ENCODE measurements around the gene CMBL.
"Not testable (repeated sequence)": the region's sequence is repeated elsewhere in the genome, so short reads cannot be mapped to it uniquely, and the experiment has no call there.

The CMBL gene

DNA sequence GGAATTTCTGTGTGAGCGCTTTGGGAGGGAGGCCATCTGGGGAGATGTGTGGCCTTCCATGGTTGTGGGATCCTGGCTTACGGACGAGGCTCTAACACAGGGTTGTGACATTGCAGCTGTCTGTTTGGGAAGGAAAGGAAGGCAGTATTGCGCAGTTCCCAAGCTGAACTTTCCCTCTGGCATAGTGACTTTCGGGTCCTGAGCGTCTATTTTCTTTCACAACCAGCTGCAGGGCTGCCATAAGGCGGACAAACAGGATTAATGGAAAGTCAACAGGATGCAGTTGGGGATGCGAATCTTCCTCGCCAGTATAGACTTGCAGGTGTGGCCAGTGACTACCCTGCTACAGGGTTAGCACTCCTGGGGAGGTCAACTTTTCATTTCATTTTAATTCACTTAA is 31.7 kb downstream of the CMBL start:
- Histone ChIP-seq H3K4me3 (ENCODE audit: low read length) (no peak overlapping the region), H3K9ac (ENCODE audit: low read length) (no peak overlapping the region), H3K4me1 (ENCODE audit: control insufficient read depth, low read depth, low read length) (peaks cover 13% of the 10 kb centered on the region), H3K9me3 (ENCODE audit: control insufficient read depth, low read depth, low read length) (no peaks in the 10 kb centered on the region), H3K27ac (ENCODE audit: low read length) (no peak overlapping the region), H3K27me3 (ENCODE audit: control insufficient read depth, insufficient read depth, low read length) (no peaks in the 10 kb centered on the region), H3K36me3 (ENCODE audit: control insufficient read depth, low read depth, low read length) (no peaks in the 10 kb centered on the region)

DNA sequence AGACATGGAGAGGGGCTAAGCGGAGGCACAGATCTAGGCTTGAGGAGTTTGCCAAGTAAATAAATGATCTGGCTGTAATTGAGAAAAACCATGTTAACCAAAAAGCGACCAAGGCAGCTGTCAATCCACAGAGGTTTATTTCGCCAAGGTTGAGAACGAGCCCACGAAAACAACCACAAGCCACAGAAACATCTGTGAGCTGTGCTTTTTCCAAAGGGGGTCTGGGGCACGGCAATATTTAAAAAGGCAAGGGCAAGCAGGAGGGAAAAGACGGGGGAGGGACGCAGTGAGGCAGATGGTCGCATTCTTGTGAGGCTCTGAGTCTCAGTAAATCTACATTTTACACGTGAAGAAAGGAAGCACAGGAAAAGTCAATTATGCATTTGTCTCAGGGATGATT is 32.2 kb downstream of the CMBL start:
- Histone ChIP-seq H3K4me3 (ENCODE audit: low read length) (no peak overlapping the region), H3K36me3 (ENCODE audit: control insufficient read depth, low read depth, low read length) (no peaks in the 10 kb centered on the region), H3K27me3 (ENCODE audit: control insufficient read depth, insufficient read depth, low read length) (no peaks in the 10 kb centered on the region), H3K27ac (ENCODE audit: low read length) (no peak overlapping the region), H3K9ac (ENCODE audit: low read length) (no peak overlapping the region), H3K9me3 (ENCODE audit: control insufficient read depth, low read depth, low read length) (no peaks in the 10 kb centered on the region), H3K4me1 (ENCODE audit: control insufficient read depth, low read depth, low read length) (peaks cover 14% of the 10 kb centered on the region)

DNA sequence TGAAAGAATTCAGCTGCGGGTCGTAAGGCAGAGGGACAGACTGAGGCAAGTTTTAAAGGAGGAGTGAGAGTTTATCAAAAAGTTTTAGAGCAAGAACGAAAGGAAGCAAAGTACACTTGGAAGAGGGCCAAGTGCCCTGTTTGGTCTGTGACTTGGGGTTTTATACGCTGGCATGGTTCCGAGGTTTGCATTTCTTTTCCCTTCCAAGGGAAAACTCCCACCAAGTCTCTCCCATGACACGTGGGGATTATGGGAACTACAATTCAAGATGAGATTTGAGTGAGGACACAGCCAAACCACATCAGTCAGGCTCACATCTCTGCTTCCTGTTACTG is 34.9 kb downstream of the CMBL start:
- H3K36me3 ChIP-seq (ENCODE audit: control insufficient read depth, low read depth, low read length); H3K9ac ChIP-seq (ENCODE audit: low read length); H3K9me3 ChIP-seq (ENCODE audit: control insufficient read depth, low read depth, low read length); H3K27ac ChIP-seq (ENCODE audit: low read length); H3K4me3 ChIP-seq (ENCODE audit: low read length); H3K27me3 ChIP-seq (ENCODE audit: control insufficient read depth, insufficient read depth, low read length): not testable (repeated sequence)
- peaks cover 18% of the 10 kb centered on the region for H3K4me1 ChIP-seq (ENCODE audit: control insufficient read depth, low read depth, low read length)

DNA sequence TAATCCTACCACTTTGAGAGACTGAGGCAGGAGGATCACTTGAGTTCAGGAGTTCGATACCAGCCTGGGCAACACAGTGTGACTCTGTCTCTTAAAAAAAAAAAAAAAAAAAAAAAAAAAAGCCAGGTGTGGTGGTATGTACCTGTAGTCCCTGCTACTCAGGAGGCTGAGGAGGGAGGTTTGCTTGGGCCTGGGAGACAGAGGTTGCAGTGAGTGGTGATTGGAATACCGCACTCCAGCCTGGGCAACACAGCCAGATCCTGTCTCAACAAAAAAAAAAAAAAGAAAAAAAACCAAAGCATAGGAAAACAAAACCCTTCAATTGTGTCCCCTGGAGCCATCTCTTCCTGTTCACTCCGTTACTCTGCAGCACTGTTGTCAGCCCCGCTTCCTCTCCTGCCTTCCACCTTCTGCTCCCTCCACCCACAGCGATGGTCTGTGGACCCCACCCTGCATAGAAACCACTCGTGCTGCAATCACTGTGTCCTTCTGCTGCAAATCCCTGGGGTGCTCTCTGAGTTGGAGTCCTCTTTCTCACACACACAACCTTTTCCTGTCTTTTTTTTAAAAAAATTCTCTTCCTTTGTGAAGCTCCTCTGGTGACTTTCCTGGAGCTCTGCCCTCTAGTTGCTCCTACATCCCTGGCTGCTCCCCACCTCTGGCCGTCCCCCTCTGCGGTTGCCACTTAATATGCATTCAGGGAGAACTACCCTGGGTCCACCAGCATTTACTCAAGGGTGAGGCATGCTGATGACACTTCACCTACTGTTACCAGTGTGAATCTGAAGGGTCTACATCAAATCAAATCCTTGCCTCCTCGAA is 35.4 kb downstream of the CMBL start:
- no peak overlapping the region for H3K9ac ChIP-seq (ENCODE audit: low read length)
- no peak overlapping the region for H3K4me3 ChIP-seq (ENCODE audit: low read length)
- H3K9me3 ChIP-seq (ENCODE audit: control insufficient read depth, low read depth, low read length) = no peaks in the 10 kb centered on the region
- H3K36me3 ChIP-seq (ENCODE audit: control insufficient read depth, low read depth, low read length) = no peaks in the 10 kb centered on the region
- H3K27me3 ChIP-seq (ENCODE audit: control insufficient read depth, insufficient read depth, low read length) = no peaks in the 10 kb centered on the region
- H3K4me1 ChIP-seq (ENCODE audit: control insufficient read depth, low read depth, low read length) = peaks cover 18% of the 10 kb centered on the region
- no peak overlapping the region for H3K27ac ChIP-seq (ENCODE audit: low read length)

DNA sequence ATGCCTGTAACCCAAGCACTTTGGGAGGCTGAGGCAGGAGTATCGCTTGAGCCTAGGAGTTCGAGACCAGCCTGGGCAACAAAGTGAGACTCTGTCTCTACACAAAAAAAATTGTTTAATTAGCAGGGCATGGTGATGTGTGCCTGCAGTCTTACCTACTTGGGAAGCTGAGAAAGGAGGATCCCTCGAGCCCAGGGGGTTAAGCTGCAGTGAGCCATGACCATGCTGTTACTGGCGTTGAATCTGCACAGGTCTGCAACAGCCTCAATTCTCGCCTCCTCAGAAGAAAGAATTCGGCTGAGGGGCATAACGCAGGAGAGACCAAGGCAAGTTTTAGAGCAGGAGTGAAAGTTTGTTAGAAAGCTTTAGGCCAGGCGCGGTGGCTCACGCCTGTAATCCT is 39.6 kb downstream of the CMBL start:
- Histone ChIP-seq H3K36me3 (ENCODE audit: control insufficient read depth, low read depth, low read length) (peaks cover 27% of the 10 kb centered on the region), H3K4me1 (ENCODE audit: control insufficient read depth, low read depth, low read length) (peaks cover 8% of the 10 kb centered on the region), H3K9me3 (ENCODE audit: control insufficient read depth, low read depth, low read length) (no peaks in the 10 kb centered on the region), H3K27me3 (ENCODE audit: control insufficient read depth, insufficient read depth, low read length) (no peaks in the 10 kb centered on the region), H3K9ac (ENCODE audit: low read length) (no peak overlapping the region), H3K27ac (ENCODE audit: low read length) (no peak overlapping the region), H3K4me3 (ENCODE audit: low read length) (no peak overlapping the region)

DNA sequence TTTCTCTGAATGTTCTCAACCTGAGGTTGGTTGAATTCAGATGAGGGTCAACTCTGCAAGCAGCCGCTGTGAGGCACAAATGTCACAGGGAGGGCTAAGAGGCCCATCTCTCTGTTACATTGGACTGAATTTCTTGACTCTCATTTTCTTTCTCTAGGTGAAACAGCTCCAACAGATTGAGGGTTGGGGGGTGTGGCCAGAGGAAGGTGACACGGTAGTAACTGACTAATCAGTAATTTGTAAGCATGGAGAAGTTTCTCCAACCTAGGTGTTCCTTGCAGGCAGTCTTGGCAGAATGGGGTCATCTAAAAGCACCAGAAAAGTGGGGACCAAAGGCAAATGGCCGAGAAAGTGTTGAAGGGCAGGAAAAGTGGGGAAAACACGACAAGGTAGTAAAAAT is 40.9 kb downstream of the CMBL start:
- Histone ChIP-seq H3K27ac (ENCODE audit: low read length) (no peak overlapping the region), H3K9me3 (ENCODE audit: control insufficient read depth, low read depth, low read length) (no peaks in the 10 kb centered on the region), H3K4me3 (ENCODE audit: low read length) (no peak overlapping the region), H3K9ac (ENCODE audit: low read length) (no peak overlapping the region), H3K36me3 (ENCODE audit: control insufficient read depth, low read depth, low read length) (peaks cover 40% of the 10 kb centered on the region), H3K27me3 (ENCODE audit: control insufficient read depth, insufficient read depth, low read length) (no peaks in the 10 kb centered on the region), H3K4me1 (ENCODE audit: control insufficient read depth, low read depth, low read length) (peaks cover 5% of the 10 kb centered on the region)

DNA sequence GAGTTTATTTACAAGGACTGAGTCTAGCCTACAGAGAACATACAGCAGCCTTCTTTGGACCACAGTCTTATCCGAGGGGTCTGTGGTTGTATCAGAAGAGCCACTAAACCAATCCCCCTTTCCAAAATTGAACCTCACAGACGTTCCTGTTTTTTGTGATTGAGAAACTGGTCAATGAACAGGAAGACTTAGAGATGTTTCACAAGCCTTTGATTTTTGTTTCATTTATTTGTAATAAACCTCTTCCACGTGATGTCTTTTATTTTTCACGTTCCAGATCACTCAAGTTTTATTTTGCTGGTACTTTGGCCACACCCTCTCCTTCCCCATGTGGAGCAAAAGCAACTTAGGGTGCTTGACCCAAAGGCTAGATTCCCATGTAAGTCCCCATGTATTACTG is 41.6 kb downstream of the CMBL start:
- Histone ChIP-seq H3K36me3 (ENCODE audit: control insufficient read depth, low read depth, low read length) (peaks cover 47% of the 10 kb centered on the region), H3K9me3 (ENCODE audit: control insufficient read depth, low read depth, low read length) (no peaks in the 10 kb centered on the region), H3K27ac (ENCODE audit: low read length) (no peak overlapping the region), H3K4me1 (ENCODE audit: control insufficient read depth, low read depth, low read length) (peaks cover 5% of the 10 kb centered on the region), H3K4me3 (ENCODE audit: low read length) (no peak overlapping the region), H3K9ac (ENCODE audit: low read length) (no peak overlapping the region), H3K27me3 (ENCODE audit: control insufficient read depth, insufficient read depth, low read length) (no peaks in the 10 kb centered on the region)

DNA sequence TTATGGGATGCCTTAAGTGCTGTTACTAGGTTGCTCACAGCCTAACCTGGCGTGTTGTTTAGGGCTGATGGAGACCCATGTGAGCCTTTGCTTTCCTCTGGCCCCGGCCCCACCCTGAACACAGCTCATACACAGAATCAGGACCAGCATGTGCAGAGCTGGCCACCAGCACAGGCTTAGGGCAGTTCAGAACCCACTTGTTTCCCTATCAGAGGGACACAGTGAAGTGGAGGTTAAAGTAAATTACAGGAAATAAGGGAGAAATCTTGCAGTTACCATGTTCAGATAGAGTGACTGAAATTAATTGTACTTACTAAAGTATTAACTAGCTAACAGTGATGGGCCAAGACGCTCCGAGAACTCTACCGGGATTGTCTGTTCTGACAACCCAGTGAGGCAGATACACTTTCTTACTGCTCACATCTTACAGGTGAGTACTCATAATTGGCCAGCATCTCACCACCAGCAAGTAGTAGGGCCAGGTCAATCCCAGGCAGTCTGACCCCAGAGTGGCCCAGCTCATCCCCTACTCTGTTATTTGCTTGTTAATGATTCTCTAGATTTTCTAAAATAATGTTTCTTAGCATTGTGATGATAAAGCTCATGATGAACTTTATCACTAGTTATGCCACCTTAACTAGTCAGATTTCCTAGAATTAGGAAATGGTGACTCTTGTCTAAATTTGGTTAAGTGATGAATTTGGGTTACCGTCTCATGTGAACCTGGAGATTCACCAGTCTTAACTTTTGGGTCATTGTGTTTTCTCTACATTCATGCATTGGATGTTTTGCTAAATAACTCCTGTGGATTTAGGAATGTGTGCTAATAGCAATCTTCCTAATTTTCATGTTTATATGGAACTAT is 42.2 kb downstream of the CMBL start:
- Histone ChIP-seq H3K27me3 (ENCODE audit: control insufficient read depth, insufficient read depth, low read length) (no peaks in the 10 kb centered on the region), H3K4me1 (ENCODE audit: control insufficient read depth, low read depth, low read length) (peaks cover 4% of the 10 kb centered on the region), H3K9me3 (ENCODE audit: control insufficient read depth, low read depth, low read length) (no peaks in the 10 kb centered on the region), H3K36me3 (ENCODE audit: control insufficient read depth, low read depth, low read length) (peaks cover 53% of the 10 kb centered on the region), H3K9ac (ENCODE audit: low read length) (no peak overlapping the region), H3K27ac (ENCODE audit: low read length) (no peak overlapping the region), H3K4me3 (ENCODE audit: low read length) (no peak overlapping the region)

DNA sequence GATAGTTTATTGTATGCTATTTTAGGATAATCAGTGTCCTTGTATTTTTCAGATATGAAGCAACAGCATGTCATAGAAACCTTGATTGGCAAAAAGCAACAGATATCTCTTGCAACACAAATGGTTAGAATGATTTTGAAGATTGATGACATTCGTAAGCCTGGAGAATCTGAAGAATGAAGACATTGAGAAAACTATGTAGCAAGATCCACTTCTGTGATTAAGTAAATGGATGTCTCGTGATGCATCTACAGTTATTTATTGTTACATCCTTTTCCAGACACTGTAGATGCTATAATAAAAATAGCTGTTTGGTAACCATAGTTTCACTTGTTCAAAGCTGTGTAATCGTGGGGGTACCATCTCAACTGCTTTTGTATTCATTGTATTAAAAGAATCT is 43.1 kb downstream of the CMBL start:
- Histone ChIP-seq H3K9me3 (ENCODE audit: control insufficient read depth, low read depth, low read length) (no peaks in the 10 kb centered on the region), H3K27me3 (ENCODE audit: control insufficient read depth, insufficient read depth, low read length) (no peaks in the 10 kb centered on the region), H3K4me1 (ENCODE audit: control insufficient read depth, low read depth, low read length) (no peaks in the 10 kb centered on the region), H3K9ac (ENCODE audit: low read length) (no peak overlapping the region), H3K36me3 (ENCODE audit: control insufficient read depth, low read depth, low read length) (peaks cover 62% of the 10 kb centered on the region), H3K27ac (ENCODE audit: low read length) (no peak overlapping the region), H3K4me3 (ENCODE audit: low read length) (no peak overlapping the region)

DNA sequence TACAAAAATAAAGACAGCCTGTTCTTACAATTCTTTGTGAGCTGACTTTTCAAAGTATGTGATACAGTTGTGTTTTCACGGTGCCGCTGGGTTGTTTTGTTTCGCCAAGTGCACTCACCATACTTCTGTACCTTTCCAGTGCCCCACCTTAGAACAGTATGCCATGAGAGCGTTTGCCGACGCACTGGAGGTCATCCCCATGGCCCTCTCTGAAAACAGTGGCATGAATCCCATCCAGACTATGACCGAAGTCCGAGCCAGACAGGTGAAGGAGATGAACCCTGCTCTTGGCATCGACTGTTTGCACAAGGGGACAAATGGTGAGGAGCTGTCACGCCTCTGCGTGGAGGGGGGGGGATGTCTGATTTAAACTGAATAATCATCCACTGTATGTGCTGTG is 44.7 kb downstream of the CMBL start:
- Histone ChIP-seq H3K27me3 (ENCODE audit: control insufficient read depth, insufficient read depth, low read length) (no peaks in the 10 kb centered on the region), H3K4me3 (ENCODE audit: low read length) (no peak overlapping the region), H3K4me1 (ENCODE audit: control insufficient read depth, low read depth, low read length) (no peaks in the 10 kb centered on the region), H3K27ac (ENCODE audit: low read length) (no peak overlapping the region), H3K36me3 (ENCODE audit: control insufficient read depth, low read depth, low read length) (peaks cover 78% of the 10 kb centered on the region), H3K9me3 (ENCODE audit: control insufficient read depth, low read depth, low read length) (no peaks in the 10 kb centered on the region), H3K9ac (ENCODE audit: low read length) (no peak overlapping the region)

DNA sequence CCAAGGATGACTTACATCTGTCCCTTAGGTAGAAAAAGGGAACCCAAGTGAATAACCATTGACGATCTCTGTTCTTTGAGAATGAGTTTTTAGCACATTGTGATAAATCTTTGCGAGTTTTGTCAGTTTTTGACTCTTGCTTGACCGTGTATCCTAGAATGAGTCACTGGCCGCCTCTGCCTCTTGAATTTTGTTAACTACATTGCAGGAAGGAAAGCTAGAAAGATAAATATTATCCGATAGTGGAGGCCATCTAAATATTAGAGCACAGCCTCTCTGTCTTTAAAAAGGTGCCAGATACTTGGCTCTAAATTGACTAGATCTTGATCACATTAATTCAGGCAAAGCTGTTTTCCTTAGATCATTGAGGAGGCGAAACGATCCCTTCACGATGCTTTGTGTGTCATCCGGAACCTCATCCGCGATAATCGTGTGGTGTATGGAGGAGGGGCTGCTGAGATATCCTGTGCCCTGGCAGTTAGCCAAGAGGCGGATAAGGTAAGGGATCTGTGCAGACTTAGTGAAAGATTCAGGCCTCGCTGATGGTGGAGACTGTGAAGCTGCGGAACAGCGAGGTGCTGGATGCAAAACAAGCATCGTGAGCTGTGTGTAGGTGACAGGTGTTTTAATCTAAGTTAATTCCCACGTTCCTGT is 45.5 kb downstream of the CMBL start:
- no peaks in the 10 kb centered on the region for H3K4me1 ChIP-seq (ENCODE audit: control insufficient read depth, low read depth, low read length)
- no peak overlapping the region for H3K4me3 ChIP-seq (ENCODE audit: low read length)
- H3K27me3 ChIP-seq (ENCODE audit: control insufficient read depth, insufficient read depth, low read length) = no peaks in the 10 kb centered on the region
- no peak overlapping the region for H3K9ac ChIP-seq (ENCODE audit: low read length)
- no peaks in the 10 kb centered on the region for H3K9me3 ChIP-seq (ENCODE audit: control insufficient read depth, low read depth, low read length)
- peaks cover 86% of the 10 kb centered on the region for H3K36me3 ChIP-seq (ENCODE audit: control insufficient read depth, low read depth, low read length)
- no peak overlapping the region for H3K27ac ChIP-seq (ENCODE audit: low read length)
